ENCODE data around the gene PIEZO1.
"Not testable (repeated sequence)": the region's sequence is repeated elsewhere in the genome, so short reads cannot be mapped to it uniquely, and the experiment has no call there.

PIEZO1 gene

DNA sequence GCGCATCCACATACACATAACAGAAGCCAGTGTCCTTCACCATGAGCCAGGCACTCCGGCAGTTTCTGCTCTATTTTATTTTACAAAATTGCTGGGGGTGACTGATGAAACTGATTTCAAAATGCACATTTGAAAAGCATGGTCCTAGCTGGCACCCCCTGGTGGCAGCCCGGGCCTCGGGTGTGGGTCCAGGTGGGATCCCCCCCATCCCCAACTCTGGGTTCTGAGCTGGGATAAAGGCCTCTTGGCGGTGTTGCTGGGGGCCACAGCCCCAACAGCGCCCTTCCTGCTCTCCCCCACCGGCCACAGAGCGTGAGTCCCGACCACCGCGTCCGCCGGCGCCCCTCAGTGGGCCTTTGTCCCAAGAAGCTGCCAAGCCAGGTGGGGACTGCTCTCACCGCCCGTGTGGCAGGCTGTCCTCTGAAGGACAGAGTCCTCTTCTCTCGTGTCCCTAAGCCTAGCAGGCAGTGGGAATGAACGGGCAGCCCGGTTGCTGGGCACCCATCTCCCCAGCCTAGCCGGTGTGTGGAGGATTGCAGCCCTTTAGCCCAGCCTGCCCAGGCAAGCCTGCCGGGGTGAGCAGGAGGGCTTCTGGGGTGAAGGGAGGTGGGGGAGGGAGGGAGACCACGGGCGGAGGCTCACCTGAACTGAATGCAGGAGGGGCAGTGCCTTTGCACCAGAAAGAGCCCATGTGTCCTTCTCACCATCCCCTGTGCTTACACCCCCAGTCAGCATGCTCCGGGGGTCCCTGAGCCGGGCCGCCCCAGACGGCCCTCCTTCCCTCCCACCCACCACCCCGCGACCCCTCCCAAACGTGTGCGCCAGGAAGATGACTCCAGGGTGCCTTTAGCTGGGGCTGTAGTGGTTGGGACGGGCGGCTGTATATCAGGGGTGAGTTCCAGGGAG, 99.6 kb downstream of the PIEZO1 start:
- no peak for DNase-seq

DNA sequence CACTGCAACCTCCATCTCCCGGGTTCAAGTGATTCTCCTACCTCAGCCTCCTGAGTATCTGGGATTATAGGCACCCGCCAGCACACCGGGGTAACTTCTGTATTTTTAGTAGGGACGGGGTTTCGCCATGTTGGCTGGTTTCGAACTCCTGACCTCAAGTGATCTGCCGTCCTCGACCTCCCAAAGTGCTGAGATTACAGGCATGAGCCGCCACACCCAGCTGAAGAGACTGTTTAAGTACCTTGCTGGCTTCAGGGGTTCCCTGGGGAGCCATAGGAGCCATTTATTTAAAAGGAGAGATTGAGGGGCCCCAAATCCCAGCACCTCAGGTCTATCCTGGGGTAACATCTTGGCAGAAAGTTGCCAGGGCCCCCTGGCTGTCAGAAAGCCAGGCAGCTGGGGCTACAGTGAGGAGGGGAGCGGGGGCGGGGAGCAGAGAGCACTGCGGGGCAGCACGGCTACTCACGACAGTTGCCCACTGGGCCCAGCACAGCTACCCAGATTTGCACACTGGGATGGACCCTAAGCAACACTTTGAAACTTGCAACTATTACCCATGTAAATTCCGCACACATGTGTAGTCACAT, 100.4 kb downstream of the PIEZO1 start:
- DNase-seq = no peak

DNA sequence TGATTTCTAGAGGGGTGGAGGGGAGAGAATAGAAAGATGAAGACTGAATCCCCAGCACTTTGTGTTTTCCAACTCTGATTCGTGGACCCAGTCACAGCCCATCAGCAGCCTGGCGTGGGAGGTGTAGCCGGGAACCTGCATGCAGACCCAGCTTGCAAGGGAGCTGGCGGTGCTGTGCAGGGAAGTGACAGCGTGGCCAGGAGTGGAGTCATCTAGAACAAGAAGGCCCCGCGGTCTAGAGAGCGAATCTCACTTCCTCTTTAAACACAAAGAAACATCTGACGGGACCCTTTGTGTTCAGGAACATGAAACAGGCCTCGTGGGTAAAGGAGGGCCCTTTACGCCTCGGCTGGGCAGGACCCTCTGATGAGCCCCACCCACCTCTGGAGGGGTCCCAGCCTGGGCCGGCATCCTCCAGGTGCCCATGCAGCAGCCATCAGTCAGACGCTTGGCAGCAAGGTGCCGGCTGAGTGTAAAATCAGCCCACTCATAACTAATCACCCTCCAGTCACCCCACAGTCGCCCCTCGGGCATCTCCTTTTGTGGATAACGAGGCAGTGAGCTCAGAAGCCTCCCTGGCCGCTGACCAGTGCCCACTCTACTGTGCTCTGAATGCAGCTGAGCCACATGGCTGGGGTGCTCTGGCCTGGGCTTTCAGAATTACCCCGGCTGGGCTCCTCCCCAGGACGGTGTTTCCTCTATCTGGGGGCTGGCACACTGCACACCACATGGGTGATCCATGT, 103.1 kb downstream of the PIEZO1 start:
- DNase-seq = no peak

DNA sequence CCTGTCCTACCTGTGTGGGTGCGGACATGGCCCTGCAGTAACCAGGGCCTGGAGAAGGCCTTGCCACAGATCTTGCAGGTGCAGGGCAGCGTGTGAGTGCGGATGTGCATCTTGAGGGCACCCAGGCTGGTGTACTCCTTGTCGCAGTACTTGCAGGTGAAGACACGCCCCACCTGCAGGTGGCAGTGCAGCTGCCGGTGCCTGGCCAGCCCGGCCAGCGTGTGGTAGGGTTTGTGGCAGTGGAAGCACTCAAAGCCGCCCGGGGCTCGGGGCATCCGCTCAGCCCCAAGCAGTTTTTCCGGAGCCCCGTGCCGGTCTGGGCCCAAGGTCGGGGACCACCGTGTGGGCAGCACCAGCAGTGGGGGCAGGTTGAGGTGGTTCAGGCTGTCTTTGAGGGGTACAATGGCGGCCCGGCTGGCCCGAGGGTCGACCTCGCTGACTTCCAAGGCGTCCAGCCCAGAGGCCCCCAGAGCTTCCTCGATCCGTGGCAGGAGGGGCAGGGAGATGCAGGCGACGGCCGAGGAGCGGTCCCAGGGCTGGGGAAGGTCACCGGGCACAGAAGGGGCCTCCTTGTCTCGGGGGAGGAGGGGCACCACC, 103.8 kb downstream of the PIEZO1 start:
- DNase-seq = no peak

DNA sequence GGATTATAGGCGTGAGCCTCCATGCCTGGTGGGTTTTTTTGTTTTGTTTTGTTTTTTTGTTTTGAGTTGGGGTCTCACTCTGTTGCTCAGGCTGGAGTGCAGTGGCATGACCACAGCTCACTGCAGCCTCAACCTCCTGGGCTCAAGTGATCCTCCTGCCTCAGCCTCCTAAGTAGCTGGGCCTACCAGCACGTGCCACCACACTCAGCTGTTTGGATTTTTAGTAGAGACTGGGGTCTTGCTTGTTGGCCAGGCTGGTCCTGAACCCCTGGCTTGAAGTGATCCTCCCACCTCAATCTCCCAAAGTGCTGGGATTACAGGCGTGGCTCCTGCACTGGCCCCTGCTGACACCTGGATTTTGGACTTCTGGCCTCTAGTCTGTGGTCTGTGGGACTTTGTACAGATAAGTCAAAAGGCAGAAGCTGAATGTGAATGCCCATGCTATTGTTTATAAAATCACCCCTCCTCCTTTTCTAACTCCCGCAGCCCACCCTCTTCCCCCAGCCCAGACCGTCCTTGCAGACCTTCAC, 104.4 kb downstream of the PIEZO1 start:
- DNase-seq = no peak

DNA sequence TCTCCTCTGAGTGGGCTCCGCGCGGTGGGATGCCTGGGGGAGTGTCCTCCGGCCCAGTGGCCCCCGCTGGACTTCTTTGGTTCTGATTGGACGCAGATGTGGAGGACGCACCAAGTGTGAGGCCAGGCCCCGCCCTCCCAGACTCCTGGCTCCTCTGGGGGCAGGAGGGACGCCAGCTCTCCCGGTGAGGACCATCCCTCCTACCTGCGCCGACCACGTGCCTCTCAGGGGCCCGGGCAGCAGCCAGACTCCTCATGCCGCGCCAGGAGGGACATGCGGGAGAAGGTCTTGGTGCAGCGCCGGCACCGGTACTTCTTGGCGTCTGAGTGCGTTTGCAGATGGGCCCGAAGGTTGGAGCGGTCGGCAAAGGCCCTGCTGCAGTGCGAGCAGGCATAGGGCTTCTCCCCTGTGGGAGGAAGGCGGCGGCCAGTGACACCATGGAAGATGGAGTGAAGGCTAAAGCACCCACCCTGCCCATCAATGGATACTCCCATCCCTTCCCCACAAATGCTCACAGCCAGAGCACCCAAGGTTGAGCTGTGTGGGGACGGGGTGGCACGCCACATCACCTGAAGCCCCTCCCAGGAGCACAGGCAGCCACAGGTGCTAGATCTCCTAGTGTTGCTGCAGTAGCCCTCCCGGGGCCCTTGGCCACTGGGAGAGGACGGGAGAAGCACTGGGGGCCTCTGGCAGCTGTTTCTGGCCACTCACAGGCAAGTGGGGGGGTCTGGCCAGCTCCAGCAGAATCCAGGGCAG, 106.6 kb downstream of the PIEZO1 start:
- DNase-seq = no peak

DNA sequence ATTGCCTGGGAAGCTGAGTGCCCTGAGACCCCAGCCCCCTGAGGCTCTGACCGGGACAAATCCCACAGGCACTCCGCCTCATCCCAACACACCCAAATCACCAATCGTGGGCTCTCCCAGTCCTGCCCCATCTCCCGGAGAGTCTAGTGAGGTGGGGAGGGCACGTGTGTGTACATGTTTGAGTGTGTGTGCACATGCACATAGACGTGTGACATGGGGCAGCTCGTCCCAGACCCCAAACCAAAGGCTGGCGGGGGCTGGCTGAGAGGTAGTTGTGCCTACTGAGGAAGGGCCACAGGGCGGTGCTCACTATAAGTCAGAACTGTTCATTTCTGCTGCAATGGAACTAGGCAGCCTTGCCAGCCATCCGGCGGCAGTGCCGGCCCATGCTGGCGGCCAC, 107.3 kb downstream of the PIEZO1 start:
- DNase-seq = no peak

DNA sequence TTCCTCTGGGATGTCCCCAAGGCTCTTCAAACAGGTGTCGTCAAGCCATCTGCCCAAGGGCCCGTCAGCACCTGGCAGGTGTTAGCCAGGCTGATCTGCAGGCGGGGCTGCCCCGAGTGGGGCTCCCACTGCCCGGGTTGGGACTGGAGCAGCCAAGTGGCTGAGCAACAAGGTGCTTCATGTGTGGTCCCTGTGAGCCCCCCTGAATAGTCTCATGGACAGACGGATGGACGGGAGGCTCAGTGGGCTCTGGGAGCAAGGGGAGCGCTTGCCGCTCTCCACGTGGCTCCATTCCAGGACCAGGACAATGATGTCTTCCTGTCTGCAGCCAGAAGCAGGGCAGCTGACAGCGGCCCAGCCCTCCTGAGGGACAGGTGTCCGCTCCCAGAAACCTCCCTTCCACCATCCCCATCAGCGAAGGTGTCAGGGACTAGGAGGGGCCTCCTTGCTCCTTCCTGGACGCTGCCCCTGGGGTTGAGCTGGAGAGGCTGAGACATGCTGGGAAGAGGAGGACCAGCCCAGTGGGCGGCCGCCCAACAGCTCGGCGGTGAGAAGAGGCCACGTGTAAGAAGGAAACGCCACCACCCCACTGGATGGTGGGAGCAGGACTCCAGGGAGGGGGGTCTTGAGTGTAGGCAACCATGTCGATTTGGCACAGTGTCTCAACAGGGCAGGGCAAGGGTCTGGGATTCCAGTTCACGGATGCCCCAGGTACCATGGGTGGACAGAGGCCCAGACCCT, 108.3 kb downstream of the PIEZO1 start:
- no peak for DNase-seq

DNA sequence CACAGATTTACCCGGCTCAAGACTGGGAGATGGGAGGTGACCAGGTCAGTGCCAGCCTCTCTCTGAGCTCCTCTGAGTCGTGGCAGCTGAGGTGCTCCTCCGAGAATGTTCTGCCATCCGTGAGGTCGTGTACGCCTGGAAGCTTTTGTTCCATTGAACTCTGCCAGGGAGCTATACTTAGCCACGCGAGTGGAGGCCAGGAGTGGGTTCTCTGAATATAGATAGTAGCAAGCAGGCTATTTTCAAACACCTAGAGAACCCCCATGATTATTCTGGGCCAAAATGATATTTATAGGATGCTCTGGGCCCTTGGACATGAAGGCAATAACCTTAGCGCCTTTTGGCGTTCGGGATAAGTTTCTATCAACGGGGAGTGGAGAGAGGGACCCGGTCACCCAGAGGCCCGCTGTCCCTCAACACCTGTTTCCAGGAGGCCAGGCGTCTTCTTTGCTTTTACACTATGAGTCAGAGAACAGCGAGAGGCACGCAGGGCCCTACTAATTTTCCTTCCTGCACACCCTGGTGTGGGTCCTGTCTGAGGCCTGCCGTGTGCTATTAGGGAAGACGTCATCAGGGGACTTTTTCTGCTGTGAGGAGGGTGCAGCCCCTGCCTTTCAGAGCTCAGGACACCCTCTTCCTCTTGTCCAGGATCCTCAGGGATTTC, 111.2 kb downstream of the PIEZO1 start:
- DNase-seq = no peak

DNA sequence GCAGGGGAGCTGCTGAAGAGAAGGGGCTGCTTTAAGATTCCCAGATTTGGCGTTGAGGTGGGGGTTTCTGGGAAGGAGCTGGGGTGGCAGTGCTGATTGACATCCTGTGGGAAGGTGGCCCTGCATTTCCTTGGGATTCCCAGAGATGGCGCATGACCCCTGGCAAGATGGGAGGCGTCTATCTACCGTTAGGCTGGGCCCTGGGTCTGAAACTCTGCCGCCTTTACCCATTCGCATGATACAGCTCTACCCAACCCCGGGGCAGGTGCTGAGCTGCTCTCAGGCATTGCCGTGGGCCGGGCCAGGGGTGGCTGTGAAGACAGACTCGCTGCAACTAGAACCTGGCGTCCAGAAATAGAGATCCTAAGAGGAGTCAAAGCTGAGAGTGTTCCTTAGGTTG, 112.2 kb downstream of the PIEZO1 start:
- DNase-seq = no peak

DNA sequence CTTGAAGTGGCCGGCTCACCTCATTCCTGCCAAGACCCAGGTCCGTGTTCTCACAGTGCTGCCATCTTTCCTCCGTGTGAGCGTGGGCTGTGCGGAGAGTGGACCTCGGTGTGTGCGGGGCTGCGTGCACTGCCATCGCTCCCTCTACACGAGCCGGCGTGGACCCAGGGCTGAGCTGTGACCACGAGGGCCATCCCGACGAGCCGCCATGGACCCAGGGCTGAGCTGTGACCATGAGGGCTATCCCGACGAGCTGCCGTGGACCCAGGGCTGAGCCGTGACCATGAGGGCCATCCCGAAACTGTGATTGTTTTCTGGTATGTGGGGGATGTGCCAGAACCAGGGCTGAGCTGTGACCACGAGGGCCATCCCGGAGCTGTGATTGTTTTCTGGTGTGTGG, 113.2 kb downstream of the PIEZO1 start:
- no peak for DNase-seq

DNA sequence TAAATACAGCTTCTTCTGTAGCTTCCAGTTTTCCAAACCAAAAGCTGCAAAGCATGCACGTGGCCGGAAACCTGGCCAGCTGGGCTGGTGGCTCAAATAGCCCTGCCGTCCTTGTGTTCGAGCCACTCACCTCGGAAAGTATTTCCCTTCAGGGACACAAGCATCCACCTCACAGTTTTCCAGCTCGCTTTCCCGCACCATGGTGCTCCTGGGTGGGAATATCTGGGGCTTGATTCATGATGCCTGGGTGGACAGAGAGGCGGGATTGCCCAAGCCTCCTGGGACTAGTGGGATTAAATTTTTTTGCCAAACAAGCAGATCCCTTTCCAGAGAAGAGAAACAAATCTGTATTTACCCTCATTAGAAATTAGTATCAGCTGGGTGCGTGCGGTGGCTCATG, 115.0 kb downstream of the PIEZO1 start:
- DNase-seq = no peak

DNA sequence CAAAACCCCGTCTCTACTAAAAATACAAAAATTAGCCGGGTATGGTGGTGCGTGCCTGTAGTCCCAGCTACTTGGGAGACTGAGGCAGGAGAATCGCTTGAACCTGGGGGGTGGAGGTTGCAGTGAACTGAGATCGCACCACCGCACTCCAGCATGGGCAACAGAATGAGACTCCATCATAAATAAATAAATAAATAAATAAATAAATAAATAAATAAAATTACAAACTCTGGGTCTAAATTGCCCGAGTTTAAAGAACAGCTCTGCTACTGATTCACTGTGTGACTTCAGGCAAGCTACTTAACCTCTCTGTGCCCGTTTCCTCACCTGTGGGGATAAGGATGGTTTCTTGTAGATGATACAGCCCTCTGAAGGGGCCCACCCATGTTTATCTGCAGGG, 115.5 kb downstream of the PIEZO1 start:
- not testable (repeated sequence) for DNase-seq

DNA sequence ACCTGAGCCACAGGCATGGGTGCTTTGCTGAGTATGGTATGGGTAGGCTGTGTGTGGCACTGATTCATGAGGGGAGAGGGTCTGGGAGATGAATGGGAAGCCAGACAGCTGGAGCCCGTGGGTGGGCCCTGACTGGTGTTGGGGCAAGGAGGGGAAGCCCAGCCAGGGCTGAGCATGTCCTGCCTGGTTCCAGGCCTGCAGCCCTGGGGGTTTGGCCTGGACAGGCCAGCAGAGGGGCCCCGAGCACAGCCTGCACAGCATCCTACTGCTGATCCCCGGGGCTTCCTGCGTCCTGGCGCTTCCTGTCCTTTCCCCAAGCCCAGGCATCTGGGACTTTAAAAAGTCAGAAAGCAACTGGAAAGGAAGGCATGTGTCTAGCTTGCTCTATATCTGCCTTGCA, 117.6 kb downstream of the PIEZO1 start:
- no peak for DNase-seq

DNA sequence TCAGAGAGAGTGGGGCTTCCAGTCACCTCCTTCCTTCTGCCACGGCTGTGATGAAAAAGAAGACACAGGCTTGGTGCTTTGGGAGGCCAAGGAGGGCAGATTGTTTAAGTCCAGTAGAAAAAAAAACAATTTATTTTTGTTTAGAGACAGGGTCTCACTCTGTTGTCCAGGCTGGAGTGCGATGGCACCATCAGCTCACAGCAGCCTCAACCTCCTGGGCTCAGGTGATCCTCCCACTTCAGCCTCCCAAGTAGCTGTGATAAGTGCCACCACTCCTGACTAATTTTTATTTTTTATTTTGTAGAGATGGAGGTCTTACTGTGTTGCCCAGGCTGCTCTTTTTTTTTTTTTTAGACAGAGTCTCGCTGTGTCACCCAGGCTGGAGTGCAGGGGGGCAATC, 119.5 kb downstream of the PIEZO1 start:
- DNase-seq = no peak

Data from NCI-H2081 treated with DMSO at 0.1 percent for 48 hours (cell line).